Midbrain (tissue), 1 donor: ENCODE measurements around the gene ZNF527.
"Not testable (repeated sequence)": the region's sequence is repeated elsewhere in the genome, so short reads cannot be mapped to it uniquely, and the experiment has no call there.

Experiments used
- DNase-seq: peaks from one replicate; lab custom pipeline; 2025; lab: John Stamatoyannopoulos, UW

The ZNF527 gene

DNA sequence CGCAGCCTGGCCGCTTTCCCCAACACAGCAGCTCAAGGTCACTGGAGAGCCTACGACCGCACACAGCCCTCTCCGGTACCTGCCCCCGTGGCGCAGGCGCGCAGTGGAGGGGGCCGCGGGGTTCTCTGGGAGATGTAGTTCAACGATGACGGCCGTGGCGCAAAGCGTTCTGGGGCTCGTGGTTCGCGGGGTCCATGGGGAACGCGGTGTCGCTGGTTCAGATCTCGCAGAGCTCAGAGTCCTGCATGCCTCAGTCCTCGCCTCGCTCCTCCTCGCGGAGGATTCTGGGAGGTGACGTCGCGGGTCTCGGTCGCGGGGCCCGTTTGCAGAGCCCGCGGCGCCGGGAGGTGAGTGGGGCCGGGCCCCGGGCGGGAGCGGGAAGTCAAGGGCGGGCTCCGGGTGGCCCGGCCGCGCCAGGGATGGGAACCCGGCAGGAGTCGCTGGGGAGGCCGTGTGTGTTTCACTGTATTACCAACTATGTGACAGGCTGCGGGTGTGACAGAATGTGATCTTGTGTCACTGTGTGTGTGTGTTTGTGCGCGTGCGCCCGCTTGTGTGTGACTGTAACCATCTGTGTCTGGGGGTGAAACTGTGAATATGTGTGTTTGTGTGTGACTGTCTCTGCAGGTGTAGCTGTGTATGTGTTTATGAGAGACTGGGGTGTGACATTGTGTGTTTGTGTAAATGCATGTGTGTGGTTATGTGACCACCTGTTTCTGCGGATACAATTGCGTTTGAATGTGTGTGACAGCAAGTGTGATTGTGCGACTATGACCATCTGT, at the start of gene ZNF527:
ZNF527 (plus strand) TSS at position 220 of the 782 bp plus-strand sequence. CDS start 3,100 bp downstream, outside the sequence.
- peak; percentile 98 for DNase-seq

DNA sequence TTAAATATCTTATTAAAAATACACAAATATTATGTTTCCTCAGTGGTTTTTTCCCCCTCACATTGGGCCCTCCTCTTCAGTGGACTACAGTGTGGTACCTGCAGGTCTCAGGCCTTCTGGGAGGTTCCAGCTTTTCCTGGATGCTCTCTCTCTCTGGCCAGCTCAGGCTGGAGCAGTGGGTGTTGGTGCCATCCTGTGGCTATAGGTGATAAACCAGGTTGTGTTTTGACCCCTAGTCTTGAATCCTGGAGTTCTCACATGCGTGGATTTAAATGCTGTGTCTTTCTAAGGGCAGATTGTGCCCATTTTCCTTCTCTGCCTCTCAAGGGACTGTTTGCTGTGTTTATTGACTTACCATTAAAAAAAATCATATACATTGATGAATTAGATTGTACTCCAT, 41.2 kb upstream of the ZNF527 start:
- no peak for DNase-seq

DNA sequence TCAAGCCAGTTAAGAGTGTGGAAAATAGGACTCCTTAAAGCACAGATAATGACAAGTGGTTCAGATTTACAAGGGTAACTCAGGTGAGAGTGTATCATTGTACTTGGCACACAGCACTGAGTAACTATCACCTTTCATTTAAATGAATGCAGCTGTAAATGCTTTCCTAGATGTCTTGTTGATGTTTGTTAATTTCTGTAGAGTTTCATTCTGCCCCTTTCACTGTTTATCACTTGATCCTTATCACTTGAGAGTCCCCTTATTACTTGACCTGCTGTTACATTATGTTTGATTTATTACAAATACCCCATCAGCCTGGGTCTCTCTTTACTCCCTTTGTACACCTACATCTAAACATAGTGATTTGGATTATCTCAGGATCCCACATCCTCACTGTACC, 38.1 kb upstream of the ZNF527 start:
- DNase-seq, result no peak

GRCh38 chr19:37333457-37333856, 37.4 kb upstream of the ZNF527 start:
- no peak for DNase-seq

DNA sequence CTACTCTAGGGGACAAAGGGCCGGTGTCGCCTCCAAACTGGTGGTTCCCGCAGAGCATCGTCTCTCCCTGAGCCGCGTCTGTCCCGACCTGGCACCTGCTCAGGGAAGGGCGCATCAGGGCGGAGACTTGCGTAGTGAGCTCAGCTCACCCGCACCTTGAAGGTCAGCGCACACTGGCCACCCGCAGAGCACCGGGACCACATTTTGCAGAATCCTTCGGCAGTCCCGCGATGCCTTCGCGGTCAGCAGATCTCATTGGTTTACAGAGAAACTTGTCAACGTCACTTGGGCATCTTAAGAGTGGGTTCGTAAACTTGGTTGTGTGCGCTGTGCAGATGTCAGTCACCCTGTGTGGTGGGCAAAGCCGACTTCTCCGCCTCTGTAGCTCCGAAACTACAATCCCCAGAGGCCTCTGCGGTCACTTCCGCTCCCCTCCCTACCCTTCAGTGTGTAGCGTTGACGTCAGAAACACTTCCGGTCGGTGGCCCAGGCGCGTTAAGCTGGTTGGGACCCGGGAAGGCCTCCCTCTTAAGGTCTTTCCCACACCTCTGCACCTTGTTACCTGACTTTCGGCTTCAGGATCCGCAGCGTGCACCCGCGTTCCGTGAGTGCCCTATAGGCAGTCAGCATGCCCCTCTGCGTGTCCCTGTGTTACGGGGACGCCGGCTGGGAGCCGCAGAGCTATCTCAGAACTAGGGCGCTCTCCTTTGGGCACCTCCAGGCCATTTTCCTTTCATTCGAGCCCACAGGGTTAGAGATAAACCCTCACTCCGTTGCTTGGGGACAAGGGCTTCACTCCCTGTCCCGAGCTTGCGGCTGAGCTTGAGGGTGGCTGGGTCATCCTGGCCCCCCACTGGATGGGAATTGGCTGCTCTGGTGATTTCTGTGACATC, 36.5 kb upstream of the ZNF527 start:
- DNase-seq, result peak; percentile 96

- no peak for DNase-seq
These were observed 28.1 kb upstream of the ZNF527 start for GRCh38 chr19:37342753-37343152.

GRCh38 chr19:37346091-37346490, 24.8 kb upstream of the ZNF527 start:
- DNase-seq, result no peak

GRCh38 chr19:37348060-37348459, 22.8 kb upstream of the ZNF527 start:
- no peak for DNase-seq

GRCh38 chr19:37353968-37354367, 16.9 kb upstream of the ZNF527 start:
- no peak for DNase-seq

DNA sequence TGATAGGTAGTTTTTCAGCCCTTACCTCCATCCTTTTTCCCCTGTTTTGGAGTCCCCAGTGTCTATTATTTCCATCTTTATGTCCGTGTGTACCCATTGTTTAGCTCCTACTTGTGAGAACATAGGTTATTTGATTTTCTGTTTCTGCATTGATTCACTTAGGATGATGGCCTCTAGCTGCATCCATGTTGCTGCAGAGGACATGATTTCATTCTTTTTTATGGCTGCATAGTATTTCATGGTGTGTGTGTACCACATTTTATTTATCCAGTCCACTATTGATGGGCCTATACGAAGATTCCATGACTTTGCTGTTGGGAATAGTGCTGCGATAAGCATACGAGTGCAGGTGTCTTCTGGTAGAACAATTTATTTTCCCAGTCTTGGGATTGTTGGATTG, 15.0 kb upstream of the ZNF527 start:
- no peak for DNase-seq

- DNase-seq, result no peak
These were observed 8.9 kb upstream of the ZNF527 start for GRCh38 chr19:37361994-37362393.

- no peak for DNase-seq
These were observed 8.2 kb upstream of the ZNF527 start for GRCh38 chr19:37362733-37363132.

DNA sequence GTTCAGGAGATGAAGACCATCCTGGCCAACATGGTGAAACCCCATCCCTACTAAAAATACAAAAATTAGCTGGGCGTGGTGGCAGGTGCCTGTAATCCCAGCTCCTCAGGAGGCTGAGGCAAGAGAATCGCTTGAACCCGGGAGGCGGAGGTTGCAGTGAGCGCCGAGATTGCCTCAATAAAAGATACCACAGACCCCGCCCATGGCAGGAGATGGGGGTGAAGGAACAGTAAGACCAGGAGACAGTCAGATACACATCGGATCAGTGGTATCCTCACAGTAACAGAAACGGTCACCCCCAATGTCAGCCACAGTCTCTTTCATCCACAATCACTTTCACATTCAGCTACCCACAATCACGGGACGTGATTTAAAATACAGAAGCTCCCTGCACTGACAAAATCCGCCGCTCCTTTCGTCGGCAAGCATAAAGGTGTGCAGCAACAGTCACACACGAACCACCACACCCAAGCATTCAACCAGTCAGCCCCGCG, 466 bp upstream of the ZNF527 start:
- not testable (repeated sequence) for DNase-seq

DNA sequence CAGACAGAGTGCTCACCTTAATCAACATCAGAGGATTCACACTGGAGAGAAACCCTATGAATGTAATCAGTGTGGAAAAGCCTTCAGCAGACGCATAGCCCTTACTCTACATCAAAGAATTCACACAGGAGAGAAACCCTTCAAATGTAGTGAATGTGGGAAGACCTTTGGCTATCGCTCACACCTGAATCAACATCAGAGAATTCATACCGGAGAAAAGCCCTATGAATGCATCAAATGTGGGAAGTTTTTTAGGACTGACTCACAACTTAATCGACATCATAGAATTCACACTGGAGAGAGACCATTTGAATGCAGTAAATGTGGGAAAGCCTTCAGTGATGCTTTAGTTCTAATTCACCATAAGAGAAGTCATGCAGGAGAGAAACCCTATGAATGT, 18.3 kb downstream of the ZNF527 start:
- DNase-seq, result no peak

DNA sequence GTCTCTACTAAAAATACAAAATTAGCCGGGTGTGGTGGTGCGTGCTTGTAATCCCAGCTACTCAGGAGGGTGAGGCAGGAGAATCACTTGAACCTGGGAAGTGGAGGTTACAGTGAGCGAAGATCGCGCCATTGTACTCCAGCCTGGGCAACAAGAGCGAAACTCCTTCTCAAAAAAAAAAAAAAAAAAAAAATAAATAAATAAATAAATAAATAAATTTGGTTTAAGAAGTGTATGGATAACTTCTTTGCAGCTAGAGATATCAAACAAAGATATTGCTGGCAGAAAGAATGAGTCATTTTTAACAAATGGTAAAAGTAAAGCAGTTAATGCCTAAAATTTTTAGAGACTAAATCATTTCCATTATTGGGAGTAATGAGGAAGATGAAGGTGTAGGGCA, 20.5 kb downstream of the ZNF527 start:
- not testable (repeated sequence) for DNase-seq

GRCh38 chr19:37401078-37401477, 30.2 kb downstream of the ZNF527 start:
- no peak for DNase-seq

GRCh38 chr19:37403403-37403802, 32.5 kb downstream of the ZNF527 start:
- no peak for DNase-seq

GRCh38 chr19:37406140-37406846, 35.4 kb downstream of the ZNF527 start:
- not testable (repeated sequence) for DNase-seq

DNA sequence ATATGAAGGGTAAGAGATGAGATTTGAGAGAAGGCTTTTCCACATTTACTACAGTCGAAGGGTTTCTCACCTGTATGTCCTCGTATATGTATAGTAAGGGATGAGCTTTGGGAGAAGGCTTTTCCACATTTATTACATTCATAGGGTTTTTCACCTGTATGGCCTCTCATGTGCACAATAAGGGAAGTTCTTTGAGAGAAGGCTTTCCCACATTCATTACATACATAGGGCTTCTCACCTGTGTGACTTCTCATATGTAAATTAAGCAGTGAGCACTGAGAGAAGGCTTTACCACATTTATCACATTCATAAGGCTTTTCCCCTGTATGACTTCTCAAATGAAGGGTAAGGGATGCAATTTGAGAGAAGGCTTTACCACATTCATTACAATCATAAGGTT, 41.8 kb downstream of the ZNF527 start:
- DNase-seq, result no peak

GRCh38 chr19:37413313-37414084, 42.6 kb downstream of the ZNF527 start:
- no peak for DNase-seq
